C4-2B (cell line): ENCODE results near the gene PLCB2.

Source experiments
- CTCF ChIP-seq: fragments of 450-650 bp; conservative IDR thresholded peaks from 2 replicates; pipeline ENCODE4 v1.5.1; 2017; ENCODE audit warnings: mild to moderate bottlenecking
- ZFX ChIP-seq: fragments of 450-650 bp; IDR thresholded peaks from 2 replicates; pipeline ENCODE4 v1.6.1; 2017

GRCh38 chr15:40242213-40242599, 65.5 kb downstream of the PLCB2 start:
- TF ChIP-seq CTCF (no peak), ZFX (no peak)
